Effector memory CD4-positive, alpha-beta T cell (primary cell): ENCODE measurements around the gene GIT1.

Experiments
- DNase-seq, 3 donors: peaks; one replicate each; pipeline ENCODE4 v3.0.0-alpha.2; 2020
- H3K27ac ChIP-seq: 2 replicates; pipeline ENCODE4 v1.7.0; 2013; ENCODE audit warnings: mild to moderate bottlenecking, low read length, moderate library complexity; ENCODE audit not compliant: insufficient read depth, poor library complexity, severe bottlenecking
- H3K27me3 ChIP-seq: replicated peaks from 2 replicates; pipeline ENCODE4 v1.7.0; 2013; ENCODE audit warnings: mild to moderate bottlenecking, low read length; ENCODE audit not compliant: insufficient read depth, control insufficient read depth, poor library complexity, severe bottlenecking
- H3K36me3 ChIP-seq: 2 replicates; pipeline ENCODE4 v1.7.0; 2013; ENCODE audit warnings: mild to moderate bottlenecking, low read length, moderate library complexity; ENCODE audit not compliant: control insufficient read depth, insufficient read depth
- H3K4me1 ChIP-seq: 2 replicates; pipeline ENCODE4 v1.7.0; 2013; ENCODE audit warnings: low read length, mild to moderate bottlenecking; ENCODE audit not compliant: control insufficient read depth, insufficient read depth, poor library complexity, severe bottlenecking
- H3K4me3 ChIP-seq: 2 replicates; pipeline ENCODE4 v1.7.0; 2013; ENCODE audit warnings: low read length, low read depth, mild to moderate bottlenecking; ENCODE audit not compliant: insufficient read depth, poor library complexity, severe bottlenecking
- H3K9me3 ChIP-seq: 2 replicates; pipeline ENCODE4 v1.7.0; 2013; ENCODE audit warnings: mild to moderate bottlenecking, low read length, moderate library complexity; ENCODE audit not compliant: control insufficient read depth

The GIT1 gene

DNA sequence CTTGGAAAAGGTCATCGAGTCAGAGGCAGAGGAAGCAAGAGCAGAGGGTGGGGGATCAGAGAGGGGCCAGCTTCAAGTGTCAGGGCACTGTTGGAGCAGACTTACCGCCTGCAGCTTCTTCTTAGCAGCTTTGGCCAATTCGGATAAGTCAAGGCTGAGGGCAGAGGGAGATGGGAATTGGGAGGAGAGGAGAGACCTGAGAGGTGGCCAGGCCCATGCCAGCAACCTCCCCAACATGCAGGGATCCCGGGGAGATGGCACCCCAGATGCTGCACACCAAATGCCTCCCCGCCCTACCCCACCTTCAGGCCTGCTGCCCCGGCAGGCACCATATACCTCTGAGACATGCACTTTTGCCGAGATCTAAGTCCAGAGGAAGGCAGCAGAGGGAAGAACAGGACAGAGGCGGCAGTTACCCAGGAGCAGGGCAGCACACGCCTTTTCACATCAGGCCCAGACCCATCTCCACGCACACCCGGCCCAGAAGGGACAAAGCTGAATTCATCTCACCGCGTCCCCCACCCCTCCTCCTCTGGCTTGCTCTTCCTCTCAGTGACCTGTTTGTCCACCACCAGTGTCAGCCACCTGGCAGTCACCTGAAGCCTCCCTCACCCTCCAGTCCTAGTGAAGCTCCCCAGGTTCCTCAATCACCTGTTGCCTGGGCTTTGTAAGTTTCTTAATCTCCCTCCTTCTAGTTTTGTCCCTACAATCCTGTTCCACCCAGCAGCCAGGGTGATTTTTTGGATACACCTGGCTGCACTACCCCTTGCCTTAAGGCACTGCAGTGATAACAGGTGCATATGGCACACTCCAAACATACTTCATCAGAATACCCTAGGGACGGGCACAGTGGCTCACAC is 10.6 kb downstream of the GIT1 start:
- H3K4me3 ChIP-seq = no peak overlapping the region
- H3K36me3 ChIP-seq = peaks cover 61% of the 10 kb centered on the region
- H3K4me1 ChIP-seq = peaks cover 6% of the 10 kb centered on the region
- no peak overlapping the region for H3K27ac ChIP-seq
- H3K27me3 ChIP-seq = no peaks in the 10 kb centered on the region
- no peak for DNase-seq
- no peaks in the 10 kb centered on the region for H3K9me3 ChIP-seq

DNA sequence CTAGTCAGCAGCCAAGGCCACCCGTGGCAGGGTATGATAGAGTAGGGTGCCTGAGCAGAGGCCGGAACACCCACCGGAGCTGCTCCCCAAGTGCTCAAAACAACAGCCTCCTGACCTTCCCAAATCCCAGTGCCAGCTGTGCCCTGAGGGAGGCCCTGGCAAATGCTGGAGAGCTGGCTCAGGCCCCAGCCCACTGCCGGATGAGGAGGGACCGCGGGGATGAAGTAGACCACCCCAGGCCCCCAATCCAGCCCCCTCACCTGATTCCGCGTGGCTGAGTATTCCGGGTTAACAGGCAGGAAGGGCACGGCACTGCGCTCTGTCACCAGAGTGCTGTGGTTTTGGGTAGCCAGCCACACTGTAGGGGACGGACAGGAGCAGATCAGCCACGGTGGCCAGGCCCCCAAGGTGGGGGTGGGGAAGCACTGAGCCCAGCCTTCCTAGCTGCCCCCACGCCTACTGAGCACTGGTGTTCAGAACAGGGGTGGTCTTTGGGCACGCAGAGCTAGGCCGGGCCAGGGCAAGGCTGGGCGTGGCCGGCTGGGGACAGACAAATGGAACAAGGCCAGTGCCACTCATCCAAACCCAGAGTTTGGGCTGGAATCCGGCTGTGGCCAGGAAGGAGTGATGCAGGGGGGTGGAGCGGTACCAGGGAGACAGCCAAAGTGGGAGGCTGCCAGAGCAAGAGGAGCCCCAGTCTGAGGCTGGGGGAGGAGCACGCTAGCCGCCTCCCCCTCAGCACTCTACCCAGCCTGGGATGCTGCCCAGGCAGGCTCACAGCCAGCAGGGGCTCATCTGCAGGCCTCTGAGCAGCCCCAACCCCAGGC is 11.8 kb downstream of the GIT1 start:
- no peaks in the 10 kb centered on the region for H3K9me3 ChIP-seq
- no peaks in the 10 kb centered on the region for H3K27me3 ChIP-seq
- H3K4me1 ChIP-seq = peaks cover 8% of the 10 kb centered on the region
- H3K27ac ChIP-seq = no peak overlapping the region
- H3K36me3 ChIP-seq = peaks cover 56% of the 10 kb centered on the region
- no peak overlapping the region for H3K4me3 ChIP-seq
- DNase-seq = no peak

DNA sequence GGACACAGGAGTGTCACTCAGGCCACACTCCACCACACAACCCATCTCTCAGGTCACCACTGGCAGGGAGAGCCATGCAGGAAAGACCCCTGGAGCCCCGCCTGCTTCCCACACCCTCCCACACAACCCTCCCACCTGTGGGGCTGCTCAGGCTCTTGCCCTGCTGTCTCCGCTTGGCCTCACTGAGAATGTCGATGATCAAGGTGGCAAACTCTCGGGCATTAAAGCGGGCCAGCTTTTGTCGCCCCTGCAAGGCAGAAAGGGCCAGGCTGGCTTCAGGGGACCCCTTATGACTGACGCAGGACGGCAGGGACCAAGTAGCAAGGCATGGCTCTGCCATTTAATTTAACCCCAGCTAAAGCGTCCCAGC is 12.5 kb downstream of the GIT1 start:
- Histone ChIP-seq H3K27me3 (no peaks in the 10 kb centered on the region), H3K27ac (no peak overlapping the region), H3K36me3 (peaks cover 50% of the 10 kb centered on the region)

GRCh38 chr17:29576214-29577000 is 13.0 kb downstream of the GIT1 start:
- DNase-seq = no peak
- H3K27ac ChIP-seq = no peak overlapping the region
- H3K36me3 ChIP-seq = peaks cover 49% of the 10 kb centered on the region
- H3K27me3 ChIP-seq = no peaks in the 10 kb centered on the region
- peaks cover 8% of the 10 kb centered on the region for H3K4me1 ChIP-seq
- H3K4me3 ChIP-seq = no peak overlapping the region
- H3K9me3 ChIP-seq = no peaks in the 10 kb centered on the region

More for the DNA sequence above, 12.5 kb downstream of the GIT1 start:
- Histone ChIP-seq H3K4me3 (no peak overlapping the region), H3K9me3 (no peaks in the 10 kb centered on the region), H3K4me1 (peaks cover 8% of the 10 kb centered on the region)
- no peak for DNase-seq

- H3K36me3 ChIP-seq = peaks cover 49% of the 10 kb centered on the region
- no peak for DNase-seq
- H3K9me3 ChIP-seq = no peaks in the 10 kb centered on the region
- no peaks in the 10 kb centered on the region for H3K27me3 ChIP-seq
- H3K27ac ChIP-seq = no peak overlapping the region
- H3K4me1 ChIP-seq = peaks cover 8% of the 10 kb centered on the region
- H3K4me3 ChIP-seq = no peak overlapping the region
Observed at GRCh38 chr17:29575511-29576213, 13.8 kb downstream of the GIT1 start.

DNA sequence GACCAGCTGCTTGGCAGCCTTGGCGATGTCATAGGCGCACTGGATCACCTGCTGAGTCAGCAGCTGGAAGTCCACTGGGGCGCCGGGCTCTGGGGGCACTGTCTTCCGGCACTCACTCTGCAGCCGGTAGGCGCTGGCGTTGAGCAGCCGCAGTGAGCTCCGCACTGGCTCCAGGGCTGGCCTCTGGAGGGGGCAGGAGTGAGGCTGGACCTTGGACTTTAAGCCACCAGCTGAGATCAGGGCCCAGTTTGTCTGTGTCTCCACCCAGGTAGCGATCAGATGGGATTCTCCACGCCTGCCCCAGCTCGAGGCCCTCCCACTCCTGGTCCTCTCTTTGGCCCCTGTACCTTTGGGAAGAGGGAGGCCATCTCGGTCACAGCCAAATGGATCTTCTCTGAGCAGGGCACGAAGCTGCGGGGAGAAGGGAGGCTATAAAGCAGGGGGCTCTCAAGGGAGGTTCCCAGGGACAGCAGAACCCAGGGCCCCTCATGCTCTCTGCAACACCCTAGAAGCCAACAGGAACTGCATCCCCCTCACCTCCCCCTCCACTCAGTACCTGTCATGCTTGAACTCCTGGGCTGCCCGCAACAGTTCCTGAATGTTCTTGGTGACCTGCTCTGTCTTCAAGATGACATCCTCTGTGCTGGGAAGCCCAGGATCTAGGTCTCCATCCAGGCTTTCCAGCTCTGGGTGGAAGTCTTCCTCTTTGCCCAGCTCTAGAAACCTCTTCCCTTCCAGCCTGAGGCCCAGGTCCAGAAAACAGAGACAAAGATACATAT is 14.5 kb downstream of the GIT1 start:
- Histone ChIP-seq H3K36me3 (peaks cover 49% of the 10 kb centered on the region), H3K4me1 (peaks cover 3% of the 10 kb centered on the region)
- DNase-seq = no peak

DNA sequence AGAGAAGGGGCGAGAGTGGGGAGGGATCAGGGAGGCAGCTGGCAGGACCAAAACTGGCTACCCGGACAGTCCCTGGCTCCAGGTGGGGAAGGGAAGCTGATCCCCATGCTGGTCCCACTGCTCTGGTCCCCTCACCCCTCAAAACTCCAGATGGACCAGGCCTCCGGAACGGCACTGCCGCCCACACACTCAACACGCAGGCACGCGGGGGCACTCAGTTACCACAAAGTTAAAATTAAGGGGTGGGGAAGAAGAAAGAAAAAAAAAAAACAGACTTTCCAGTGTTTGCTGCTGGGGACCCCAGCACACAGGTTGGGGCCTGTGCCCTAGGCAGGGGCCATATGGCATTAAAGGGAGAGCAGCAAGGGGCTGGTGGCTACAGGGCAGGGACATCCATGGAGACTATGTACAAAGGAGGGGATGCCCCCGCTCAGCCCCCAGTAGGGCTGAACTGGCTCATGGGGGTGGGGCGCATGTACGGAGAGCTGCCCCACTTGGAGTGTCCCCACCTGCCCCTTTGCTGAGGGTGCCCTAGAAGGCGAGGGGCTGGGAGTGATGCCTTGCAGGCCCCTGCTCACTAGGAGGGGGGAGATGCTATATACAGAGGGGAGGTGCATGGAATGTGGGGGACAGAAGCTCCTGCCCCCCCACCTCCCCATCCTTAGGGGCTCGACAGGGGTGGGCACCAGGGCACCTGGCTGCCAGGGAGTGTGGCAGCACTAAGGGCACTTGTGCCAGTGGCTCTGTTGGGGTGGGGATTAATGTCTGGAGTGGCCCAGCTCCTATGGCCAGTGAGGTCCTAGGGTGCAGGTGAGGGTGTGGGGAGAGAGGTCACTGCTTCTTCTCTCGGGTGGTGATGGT is 15.3 kb downstream of the GIT1 start:
- no peak for DNase-seq
- no peak overlapping the region for H3K4me3 ChIP-seq
- peaks cover 5% of the 10 kb centered on the region for H3K4me1 ChIP-seq
- no peaks in the 10 kb centered on the region for H3K27me3 ChIP-seq
- H3K9me3 ChIP-seq = no peaks in the 10 kb centered on the region
- H3K36me3 ChIP-seq = peaks cover 49% of the 10 kb centered on the region
- no peak overlapping the region for H3K27ac ChIP-seq

More for the DNA sequence above, 14.5 kb downstream of the GIT1 start:
- no peak overlapping the region for H3K27ac ChIP-seq
- no peak overlapping the region for H3K4me3 ChIP-seq
- H3K9me3 ChIP-seq = no peaks in the 10 kb centered on the region
- H3K27me3 ChIP-seq = no peaks in the 10 kb centered on the region

DNA sequence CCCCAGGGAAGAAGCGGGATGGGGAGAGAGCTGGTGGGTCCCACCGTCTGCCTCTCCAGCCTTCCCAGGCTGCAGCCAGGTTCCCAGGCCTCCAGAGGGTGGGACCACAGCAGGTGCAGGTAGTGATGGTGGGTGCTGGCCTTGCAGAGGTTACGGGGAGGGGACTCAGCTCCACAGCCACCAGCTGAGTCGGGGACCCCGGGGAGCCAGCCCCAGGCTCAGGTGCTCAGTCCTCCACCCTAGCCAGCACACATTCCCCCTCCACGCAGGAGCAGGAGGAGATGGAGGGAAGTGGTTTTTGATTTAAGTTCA is 15.9 kb downstream of the GIT1 start:
- Histone ChIP-seq H3K36me3 (peaks cover 46% of the 10 kb centered on the region), H3K27me3 (no peaks in the 10 kb centered on the region), H3K27ac (no peak overlapping the region), H3K4me3 (no peak overlapping the region), H3K4me1 (peaks cover 10% of the 10 kb centered on the region), H3K9me3 (no peaks in the 10 kb centered on the region)
- DNase-seq = no peak
